Suprapubic skin (tissue), 4 donors: ENCODE measurements around the gene CDH4.

Experiments
- CTCF ChIP-seq, 2 donors: fragments of 200-600 bp in 1 of 2; fragments of 450-650 bp in 1 of 2; sonication (generic) in 1 of 2; IDR thresholded peaks; one replicate each; pipeline ENCODE4 v1.5.1; 2016 to 2019; ENCODE audit warnings: antibody characterized with exemption in 2 of 2, mild to moderate bottlenecking in 1 of 2, moderate library complexity in 1 of 2
- EP300 ChIP-seq: sonication (generic); formaldehyde crosslinking; IDR thresholded peaks from one replicate; pipeline ENCODE4 v1.6.1; 2017; ENCODE audit warnings: antibody characterized with exemption
- POLR2AphosphoS5 ChIP-seq, 3 donors: sonication (generic); formaldehyde crosslinking; IDR thresholded peaks; one replicate each; pipeline ENCODE4 v1.6.1; 2017; ENCODE audit warnings: antibody characterized with exemption in 3 of 3

- no peak for TF ChIP-seq POLR2AphosphoS5 (IDR thresholded peaks at IDR 0.05)
- TF ChIP-seq EP300: no peak
- no peak for TF ChIP-seq CTCF (IDR thresholded peaks at IDR 0.05)
Observed at GRCh38 chr20:61391812-61392520, 139.9 kb downstream of the CDH4 start.
